Stomach (tissue), 4 donors: ENCODE measurements around the gene PUS3.

Experiments used
- EP300 ChIP-seq: sonication (generic); formaldehyde crosslinking; IDR thresholded peaks from one replicate; pipeline ENCODE4 v1.6.1; 2017; ENCODE audit warnings: antibody characterized with exemption
- POLR2AphosphoS5 ChIP-seq, 3 donors: sonication (generic); formaldehyde crosslinking; IDR thresholded peaks; one replicate each; pipeline ENCODE4 v1.6.1; 2016; ENCODE audit warnings: antibody characterized with exemption in 3 of 3
- TF ChIP-seq, protein P1 (sequence below), 7 experiments: fragments of 450-650 bp in 4 of 7; fragments of 200-600 bp in 3 of 7; sonication (generic) in 3 of 7; IDR thresholded peaks; one replicate each; pipeline ENCODE4 v1.5.1; 2016 to 2019; ENCODE audit warnings: antibody characterized with exemption in 7 of 7, control low read depth in 2 of 7, mild to moderate bottlenecking in 1 of 7

DNA sequence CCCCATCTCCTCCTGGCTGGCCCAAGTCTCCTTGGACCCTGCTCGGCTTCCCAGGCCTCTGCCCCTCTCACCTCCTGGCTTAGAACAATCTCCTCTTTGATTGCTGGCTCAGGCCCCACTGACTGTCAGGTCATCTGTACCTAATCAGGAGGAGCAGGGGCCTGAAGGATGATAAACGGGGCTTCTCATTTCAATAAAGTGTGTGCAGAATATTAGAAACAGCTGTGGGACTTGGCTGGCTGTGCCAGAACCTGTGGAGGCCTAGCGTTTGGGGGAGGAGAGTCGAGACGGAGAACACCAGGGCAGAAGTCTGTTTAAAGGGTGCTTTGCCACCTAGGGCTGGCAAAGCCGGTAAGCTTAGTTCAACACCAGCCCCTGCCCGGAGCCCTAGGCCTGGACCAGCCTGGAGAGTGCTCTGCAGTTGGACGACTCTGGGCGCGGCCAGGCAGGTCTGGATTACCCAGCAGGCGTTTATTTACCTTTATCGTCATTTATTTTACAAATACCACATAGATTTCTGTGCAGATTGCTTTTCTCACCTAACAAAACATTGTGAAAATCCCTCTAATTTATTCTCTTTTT, 32.7 kb upstream of the PUS3 start:
- TF ChIP-seq POLR2AphosphoS5 (IDR thresholded peaks at IDR 0.05) (no peak), EP300 (no peak)
- TF ChIP-seq, protein P1, sequence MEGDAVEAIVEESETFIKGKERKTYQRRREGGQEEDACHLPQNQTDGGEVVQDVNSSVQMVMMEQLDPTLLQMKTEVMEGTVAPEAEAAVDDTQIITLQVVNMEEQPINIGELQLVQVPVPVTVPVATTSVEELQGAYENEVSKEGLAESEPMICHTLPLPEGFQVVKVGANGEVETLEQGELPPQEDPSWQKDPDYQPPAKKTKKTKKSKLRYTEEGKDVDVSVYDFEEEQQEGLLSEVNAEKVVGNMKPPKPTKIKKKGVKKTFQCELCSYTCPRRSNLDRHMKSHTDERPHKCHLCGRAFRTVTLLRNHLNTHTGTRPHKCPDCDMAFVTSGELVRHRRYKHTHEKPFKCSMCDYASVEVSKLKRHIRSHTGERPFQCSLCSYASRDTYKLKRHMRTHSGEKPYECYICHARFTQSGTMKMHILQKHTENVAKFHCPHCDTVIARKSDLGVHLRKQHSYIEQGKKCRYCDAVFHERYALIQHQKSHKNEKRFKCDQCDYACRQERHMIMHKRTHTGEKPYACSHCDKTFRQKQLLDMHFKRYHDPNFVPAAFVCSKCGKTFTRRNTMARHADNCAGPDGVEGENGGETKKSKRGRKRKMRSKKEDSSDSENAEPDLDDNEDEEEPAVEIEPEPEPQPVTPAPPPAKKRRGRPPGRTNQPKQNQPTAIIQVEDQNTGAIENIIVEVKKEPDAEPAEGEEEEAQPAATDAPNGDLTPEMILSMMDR (IDR thresholded peaks at IDR 0.05) = no peak
